ENCODE results near the gene ZNHIT2.
A peak's percentile ranks its signal among the peaks of the same experiment; 100 is the strongest.
"Not testable (repeated sequence)": the region's sequence is repeated elsewhere in the genome, so short reads cannot be mapped to it uniquely, and the experiment has no call there.

ZNHIT2 gene

DNA sequence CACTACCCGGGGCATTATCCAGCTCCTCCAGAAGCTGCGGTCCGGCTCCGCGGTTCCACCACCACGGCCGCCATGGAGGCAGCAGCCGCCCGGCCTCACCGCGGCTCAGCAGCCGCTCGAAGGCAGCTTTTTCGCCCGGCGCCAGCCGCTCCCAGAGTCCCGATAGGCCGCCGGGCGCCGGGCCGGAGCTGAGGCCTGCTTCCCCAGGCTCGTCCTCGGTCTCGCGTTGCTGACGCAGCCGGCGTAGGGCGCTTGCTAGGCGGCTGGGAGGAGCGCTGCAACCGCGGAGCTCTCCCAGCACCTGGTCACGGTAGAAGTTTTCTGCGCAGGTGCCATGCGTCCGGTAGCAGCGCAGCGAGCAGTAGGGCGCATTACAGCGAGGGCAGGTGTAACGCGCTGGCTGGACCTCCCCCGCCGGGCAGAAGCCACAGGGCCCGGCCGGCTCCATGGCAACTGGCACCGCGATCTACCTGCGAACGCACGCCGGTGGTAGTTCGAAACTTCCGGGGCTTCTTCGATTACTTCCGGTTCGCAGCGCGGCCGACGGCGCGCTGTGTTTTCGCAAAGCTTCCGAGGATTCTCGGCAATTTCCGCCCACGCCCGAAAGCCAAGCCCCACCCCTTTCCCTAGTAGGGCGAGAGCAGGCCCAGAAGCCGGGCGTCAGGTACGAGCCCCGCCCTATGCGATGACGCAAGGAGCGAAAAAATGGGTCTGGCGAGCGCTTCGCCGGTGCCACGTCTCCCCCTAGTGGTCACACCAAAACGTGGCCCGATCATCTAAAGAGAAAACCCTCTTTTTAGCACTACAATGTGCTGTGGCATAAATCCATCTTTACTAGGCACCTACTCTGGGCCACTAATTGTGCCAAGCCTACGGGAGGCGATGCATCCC, at the start of gene ZNHIT2:
ZNHIT2 (minus strand) TSS at position 496 of the 891 bp plus-strand sequence; CDS start at position 448, 48 bp downstream.
- peak; percentile 100 for DNase-seq

DNA sequence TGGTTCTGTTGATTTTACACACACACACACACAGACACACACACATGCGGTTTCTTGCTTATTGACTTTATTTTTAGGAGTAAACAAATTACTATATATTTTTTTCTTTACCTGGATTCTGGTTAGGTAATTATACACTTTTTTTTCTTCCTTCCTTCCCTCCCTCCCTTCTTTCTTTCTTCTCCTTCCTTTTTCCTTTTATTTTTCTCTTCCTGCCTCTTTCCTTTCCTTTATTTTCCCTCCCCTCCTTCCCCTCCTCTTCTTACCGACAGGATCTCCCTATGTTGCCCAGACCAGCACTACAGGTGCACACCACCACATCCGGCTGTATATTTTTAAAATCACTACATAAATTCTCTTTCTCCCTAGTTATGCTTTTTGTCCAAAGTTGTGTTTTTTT, 49.4 kb upstream of the ZNHIT2 start:
- DNase-seq, result no peak

DNA sequence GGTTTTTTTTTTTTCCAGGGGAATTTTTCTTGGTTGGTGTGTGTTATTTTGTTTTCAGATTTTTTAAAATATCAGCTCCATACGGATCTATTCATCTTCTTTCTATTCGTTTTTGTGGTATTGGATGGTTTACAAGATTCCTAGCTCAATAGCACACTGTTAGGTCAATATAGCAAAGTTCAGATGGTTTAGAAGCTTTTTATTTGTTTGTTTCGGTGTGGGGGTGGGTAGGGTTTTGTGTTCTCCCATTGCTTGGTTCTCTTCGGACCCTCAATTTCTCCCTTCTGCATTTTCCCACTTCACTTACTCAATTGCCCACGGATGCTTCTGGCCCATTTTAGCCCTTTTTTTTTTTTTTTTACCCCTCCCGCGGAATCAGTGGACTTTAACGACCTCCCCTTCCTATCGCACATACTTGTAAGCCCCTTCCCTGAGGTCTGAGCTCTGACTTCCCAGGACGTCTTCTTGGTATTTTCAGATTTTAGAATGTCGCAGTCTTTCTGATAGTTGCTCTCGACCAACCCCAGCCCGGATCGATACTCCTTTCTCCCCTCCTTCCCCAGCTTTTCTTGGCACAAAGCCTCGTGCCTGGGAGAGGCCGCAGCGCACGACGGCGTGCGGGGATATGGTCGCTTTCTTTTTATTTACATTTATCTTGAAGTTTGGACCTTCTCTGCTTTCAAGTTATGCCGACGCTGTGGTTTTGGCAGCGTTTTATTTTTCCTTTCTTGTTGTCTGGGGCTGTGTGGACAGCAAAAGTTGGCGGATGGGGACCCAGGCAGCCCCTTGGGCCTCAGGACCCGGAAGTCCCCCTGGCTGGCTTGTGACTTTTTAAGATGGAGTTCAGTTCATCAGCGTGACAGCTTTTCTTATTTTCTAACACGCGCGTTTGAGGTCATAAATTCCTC, 48.2 kb upstream of the ZNHIT2 start:
- no peak for DNase-seq

DNA sequence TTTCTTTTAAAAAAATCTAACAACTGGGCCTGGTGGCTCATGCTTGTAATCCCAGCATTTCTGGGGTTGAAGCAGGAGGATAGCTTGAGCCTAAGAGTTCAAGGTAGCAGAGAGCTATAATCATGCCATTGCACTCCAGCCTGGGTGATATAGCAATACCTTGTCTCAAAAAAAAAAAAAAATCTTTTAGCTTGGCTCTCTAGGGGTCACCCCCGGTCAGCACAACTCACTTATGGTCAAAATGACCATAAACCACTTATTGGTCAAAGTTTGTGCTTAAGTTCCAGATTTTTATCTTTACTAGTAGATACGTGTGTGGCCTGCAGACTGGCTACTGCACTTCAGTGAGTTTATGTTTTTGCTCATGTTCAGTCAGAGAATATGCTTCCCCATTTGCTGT, 46.2 kb upstream of the ZNHIT2 start:
- no peak for DNase-seq

DNA sequence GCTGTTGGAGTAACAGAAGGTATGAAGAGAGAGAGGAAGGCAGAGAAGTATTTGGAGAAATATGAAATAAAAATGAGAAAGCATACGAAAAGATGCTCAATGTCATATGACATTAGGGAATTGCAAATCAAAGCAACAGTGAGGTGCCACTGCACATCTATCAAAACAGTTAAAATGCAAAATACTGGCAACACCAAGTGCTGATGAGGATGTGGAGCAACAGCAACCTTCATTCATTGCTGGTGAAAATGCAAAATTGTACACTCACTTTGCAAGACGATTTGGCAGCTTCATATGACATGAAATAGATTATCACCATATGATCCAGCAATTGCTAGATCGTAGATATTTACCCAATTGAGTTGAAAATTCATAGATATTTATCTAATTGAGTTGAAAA, 43.1 kb upstream of the ZNHIT2 start:
- DNase-seq, result no peak

DNA sequence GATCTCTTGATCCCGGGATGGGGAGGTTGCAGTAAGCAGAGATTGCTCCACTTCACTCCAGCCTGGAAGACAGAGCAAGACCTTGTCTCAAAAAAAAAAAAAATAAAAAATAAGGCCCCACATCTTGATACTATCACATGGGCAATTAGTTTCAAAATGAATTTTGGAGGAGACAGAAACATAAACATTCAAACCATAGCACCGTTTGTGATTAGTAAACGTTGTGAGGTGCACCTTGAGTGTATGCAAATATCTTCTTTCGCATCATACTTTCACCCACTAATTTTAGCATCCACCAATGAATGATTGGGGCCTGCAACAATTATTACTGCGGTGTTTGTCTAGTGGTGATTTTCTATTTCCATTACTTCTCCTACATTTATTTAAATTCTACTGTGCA, 41.5 kb upstream of the ZNHIT2 start:
- DNase-seq, result no peak

DNA sequence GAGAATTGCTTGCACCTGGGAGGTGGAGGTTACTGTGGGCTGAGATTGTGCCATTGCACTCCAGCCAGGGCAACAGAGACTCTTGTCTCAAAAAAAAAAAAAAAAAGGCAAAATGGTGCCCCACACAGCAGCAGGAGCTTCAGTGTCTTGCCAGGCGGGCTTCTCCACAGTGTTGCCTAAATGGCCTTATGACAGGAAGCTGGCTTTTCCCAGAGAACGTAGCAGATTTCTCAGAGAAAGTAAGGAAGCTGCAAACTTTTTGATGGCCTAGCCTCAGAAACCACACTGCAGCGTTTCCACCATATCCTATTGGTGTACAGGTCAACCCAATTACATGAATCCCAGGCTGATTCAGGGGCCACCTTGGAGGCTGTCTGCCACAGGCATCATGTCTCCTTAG, 39.8 kb upstream of the ZNHIT2 start:
- no peak for DNase-seq

DNA sequence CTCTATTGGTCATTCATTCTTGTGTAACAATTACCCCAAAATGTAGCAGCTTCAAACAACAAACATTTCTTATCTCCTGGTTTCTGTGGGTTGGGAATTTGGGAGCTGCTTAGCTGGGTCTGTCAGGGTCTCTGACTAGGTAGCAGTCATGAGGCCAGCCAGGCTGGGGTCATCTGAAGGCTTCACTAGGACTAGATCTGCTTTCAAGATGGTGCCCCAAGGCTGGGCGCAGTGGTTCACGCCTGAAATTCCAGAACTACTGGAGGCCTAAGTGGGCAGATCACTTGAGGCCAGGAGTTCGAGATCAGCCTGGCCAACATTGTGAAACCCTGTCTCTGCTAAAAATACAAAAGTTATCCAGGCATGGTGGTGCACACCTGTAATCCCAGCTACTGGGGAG, 39.4 kb upstream of the ZNHIT2 start:
- no peak for DNase-seq

DNA sequence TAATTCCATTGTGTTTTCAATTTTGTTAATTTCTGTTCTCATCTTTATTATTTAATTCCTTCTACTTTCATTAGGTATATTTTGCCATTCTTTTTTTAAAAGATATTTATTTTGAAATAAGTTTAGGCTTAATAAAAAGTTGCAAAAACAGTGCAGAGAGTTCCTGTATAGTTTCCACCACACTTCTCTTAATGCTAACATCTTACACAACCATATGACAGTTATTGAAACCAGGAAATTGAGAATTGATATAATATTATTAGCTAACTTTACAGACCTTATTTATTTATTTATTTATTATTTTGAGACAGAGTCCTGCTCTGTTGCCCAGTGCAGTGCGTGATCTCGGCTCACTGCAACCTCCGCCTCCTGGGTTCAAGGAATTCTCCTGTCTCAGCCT, 38.8 kb upstream of the ZNHIT2 start:
- no peak for DNase-seq

DNA sequence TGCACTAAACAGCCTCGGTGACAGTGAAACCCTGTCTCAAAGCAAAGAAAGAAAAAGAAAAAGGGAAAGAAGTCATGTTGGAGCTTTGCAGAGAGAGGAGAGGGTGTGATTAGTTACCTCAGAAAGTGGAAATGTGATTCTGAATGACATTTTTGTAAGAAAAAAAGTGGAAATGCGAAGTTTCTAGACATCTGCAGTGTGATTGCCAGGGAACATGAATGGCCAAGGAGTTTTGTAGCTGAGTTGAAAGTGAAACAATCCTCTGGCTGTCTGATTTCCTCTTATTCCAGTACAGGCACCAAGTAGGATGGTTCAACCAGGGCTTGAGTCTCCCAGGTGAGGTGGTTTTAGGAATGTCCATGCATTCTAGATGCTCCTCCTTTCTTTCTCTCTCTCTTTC, 34.6 kb upstream of the ZNHIT2 start:
- no peak for DNase-seq

DNA sequence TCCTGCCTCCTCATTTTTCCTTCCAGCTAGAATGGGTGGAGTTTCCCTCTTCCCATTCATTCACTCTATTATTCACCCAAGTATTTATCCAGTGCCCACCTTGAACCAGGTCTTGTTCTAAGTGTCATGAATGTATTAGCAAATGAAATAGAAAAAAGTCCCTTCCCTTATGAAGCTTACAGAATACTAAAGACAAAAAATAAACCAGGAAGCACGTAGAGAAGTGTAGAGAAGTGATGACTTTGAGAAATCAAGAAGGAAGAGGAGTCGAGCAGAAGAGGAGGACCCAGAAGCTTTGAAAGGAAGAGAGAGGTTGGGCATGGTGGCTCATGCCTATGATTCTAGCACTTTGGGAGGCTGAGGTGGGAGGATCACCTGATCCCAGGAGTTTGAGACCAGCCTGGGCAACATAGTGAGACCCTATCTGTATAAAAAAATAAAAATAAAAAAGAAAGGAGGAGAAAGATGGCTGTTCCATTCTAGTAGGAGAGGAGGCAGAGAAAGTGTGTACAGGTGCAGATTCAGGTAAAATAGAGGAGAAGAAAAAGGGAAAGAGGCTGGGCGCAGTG, 33.9 kb upstream of the ZNHIT2 start:
- DNase-seq, result no peak

DNA sequence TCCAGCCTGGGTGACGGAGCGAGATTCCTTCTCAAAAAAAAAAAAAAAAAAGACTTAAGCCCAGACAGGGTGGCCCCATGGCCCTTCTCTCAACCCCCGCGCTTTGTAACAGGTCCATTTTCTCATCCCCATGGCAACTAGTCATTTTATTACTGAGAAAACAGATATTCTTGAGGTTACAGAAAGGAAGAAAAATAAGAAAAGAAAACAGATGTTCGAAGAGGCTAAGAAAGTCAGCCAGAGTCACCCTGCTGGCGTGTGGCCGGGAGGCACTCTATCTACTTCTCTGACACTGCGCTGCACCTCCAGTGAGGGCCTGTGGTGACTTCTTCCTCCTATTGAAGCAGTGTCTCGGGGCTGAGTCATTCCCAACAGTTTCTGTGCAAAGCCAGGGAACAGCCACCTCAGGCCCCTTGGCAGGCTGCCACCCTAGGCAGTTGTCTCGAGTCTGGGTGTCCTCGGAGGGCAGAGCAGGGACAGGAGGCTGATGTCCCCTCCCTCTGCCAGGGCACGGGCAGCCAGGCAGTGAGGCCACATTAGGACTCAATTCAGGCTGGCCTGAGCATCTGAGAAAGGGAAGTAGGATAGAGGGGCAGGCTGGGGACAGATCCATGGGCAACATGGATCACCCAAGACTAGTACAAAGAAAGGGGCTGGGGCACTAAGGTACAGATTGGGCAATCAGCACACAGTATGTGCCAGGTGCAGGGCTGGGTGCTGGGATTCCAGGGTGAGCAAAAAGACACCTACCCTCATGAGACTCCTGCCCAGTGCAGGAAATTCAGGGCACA, 33.2 kb upstream of the ZNHIT2 start:
- no peak for DNase-seq

DNA sequence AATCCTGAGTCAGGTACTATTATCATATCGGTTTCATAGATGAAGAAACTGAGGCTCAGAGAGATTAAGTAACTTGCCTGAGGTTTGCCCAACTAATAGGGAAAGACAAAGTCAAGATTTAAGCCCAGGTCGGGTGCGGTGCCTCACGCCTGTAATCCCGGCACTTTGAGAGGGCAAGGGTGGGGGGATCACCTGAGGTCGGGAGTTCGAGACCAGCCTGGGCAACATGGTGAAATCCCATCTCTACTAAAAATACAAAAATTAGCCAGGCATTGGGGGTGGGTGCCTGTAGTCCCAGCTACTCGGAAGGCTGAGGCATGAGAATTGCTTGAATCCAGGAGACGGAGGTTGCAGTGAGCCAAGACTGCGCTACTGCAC, 32.6 kb upstream of the ZNHIT2 start:
- DNase-seq, result not testable (repeated sequence)

DNA sequence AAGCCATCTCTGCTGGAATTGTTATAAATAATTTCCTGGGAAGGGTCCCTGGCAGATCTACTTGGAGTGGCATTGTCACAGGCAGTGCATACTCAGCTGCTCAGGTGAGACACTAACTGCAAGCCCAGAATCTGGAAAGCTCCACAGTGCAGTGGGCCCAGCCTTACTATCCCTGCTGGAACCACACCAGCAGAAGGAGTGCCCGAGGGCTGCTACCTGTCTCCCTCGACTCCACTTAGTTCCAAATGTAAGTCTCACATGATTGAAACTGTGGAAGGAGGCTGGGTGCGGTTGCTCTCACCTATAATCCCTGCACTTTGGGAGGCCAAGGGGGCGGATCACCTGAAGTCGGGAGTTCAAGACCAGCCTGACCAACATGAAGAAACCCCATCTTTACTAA, 31.2 kb upstream of the ZNHIT2 start:
- DNase-seq, result no peak

DNA sequence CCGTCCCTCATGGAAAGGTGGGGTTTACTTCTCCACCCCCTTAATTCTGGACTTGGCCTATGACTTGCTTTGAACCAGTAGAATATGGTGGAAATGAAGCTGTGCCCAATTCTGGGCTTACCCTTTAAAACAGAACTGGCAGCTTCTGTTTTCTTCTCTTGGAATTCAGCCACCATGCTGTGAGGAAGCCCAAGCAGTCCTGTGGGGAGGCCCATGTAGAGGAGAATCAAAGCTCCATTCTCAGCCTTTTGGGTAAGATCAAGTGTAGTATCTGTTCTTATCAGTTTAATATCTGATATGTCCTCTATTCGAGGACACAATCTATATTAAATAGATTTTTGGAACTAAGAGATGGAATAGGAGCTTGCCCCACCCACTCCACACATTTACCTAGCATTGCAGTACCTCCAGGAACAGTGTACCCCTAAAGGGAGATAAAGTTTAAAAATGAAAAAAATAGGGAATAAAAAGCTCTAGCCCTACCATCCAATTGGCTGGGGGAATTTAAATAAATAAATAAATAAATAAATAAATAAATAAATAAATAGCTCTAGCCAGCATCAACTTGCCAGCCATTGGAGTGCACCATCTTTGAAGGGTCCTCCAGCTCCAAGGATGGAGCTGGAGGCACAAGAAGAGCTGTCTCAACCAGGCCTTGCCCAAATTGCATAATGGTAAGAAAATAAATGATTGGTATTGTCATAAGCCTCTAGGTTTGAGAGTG, 30.0 kb upstream of the ZNHIT2 start:
- DNase-seq, result no peak

DNA sequence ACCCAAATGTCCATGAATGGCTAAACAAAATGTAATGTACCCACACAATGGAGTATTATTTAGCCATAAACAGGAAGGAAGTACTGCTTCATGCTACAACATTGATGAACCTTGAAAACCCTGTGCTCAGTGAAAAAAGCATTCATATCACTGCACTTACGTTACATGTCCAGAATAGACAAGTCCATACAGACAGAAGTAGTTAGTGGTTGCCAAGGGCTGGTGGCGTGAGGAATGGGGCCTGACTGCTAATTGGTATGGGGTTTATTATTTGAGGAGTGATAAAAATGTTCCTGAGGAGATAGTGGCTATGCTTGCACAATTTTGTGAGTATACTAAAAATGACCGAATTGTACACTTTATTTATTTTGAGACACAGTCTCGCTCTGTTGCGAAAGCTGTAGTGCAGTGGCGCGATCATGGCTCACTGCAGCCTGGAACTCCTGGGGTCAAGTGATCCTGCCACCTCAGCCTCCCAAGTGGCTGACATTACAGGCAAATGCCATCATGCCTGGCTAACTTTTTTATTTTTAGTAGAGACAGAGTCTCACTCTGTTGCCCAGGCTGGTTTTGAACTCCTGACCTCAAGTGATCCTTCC, 24.5 kb upstream of the ZNHIT2 start:
- no peak for DNase-seq

DNA sequence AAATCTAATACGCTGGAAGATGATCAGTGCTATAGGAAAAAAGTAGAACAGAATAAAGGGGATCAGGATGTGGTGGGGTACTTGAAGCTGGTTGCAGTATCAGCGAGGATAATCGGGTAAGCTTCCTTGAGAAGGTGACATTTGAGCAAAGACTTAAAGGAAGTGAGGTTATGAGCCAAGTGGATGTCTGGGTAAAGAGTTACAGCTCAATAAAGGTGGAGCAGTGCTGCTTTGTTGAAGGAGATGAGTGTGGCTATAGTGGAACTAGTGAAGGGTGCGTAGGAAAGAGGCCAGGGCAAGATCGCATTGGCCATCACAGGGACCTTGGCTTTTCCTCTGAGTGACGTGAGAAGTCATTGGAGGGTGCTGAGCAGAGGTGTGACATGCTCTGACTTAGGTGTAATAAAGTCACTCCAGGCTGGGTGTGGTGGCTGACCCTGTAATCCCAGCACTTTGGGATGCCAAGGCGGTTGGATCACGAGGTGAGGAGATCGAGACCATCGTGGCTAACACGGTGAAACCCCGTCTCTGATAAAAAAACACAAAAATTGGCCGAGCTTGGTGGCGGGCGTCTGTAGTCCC, 19.1 kb upstream of the ZNHIT2 start:
- DNase-seq, result no peak

DNA sequence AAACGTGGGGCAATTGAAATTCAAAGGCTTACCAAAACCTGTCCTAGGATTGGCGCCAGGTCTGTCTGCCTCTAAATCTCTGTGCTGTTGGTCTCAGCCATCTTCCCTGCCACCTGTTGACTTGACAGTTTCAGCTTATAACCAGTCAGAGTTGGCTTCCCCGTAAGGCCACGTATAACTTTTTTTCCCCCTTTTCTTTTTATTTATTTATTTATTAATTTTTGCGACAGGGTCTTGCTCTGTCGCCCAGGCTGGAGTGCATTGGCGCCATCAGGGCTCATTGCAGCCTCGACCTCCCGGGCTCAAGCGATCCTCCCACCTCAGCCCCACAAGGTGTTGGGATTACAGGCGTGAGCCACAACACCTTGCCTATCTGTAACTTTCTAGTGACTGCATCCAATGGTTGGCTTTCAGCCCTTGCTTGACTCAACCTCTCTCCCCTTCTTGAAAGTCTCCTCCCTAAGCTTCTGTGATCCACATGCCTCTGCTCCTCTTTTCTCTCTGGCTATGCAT, 18.2 kb upstream of the ZNHIT2 start:
- DNase-seq, result no peak

DNA sequence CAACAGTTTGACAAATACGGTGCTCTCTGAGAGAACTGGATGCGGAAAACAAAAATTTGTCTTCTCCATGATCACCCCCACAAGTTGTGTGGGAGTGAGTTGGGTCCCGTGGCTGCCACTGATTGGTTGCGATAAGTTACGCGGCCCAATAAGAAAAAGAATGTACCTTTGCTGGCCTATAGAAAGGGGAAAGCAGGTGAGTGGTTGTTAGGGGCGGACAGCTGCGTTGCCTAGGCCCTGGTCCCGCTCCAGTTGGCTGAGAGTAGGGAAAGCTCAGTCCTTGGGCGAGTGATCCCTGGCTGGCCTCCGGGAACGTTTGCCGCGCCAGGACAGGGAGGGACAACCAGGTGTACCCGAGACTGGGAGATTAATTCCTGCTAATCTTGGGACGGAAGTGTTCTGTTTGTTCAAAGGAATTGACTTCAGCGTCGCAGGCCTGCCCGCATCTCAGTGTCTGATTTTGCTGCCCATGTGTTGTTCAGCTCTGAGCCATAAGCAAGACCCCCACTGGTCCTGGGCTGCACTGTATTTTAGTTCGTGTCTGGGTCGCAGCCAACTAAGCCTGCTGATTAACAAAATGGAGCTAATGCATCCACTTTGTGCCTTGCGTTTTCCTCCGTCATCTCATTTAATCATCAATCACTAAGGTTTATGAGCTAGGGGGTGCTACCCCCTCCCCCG, 17.6 kb upstream of the ZNHIT2 start:
- peak; percentile 80 for DNase-seq

DNA sequence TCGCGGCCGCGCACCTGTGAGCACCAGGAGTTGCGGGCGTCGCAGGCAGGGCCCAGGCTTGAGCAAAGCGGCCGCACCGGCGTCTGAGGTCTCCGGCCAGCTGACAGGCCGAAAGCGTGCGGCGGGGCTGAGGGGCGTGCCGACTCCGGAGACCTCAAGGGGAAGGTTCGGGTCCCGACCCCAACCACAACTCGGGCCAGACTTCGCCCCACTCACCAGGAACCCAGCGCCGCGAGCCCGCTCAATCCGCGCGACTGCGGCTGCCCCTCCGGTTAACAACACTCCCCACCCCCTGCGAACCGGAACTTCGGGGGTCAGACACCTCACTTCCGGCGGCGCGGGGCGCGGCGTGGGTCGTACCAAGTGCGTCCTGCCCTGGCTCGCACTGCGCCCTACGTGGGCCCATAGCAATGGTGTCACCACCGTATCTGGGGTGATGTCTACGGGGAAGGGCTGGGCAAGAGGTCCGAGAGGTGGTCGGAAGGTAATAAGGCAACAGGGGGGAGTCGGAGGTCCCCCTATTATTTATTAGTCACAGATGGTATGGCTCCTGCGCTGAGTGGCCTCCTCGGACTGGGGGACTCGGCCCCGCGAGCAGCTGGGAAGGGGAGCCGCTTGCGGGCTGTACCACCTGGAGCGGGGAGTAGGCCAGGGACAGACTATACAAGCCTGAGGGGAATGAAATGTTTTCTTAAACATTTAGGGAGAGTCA, 16.9 kb upstream of the ZNHIT2 start, which contains the start of gene SYVN1:
SYVN1 (minus strand) TSS at position 280 of the 712 bp plus-strand sequence. CDS start 918 bp downstream, outside the sequence.
- peak; percentile 94 for DNase-seq
